NCI-H1417 (cell line): Measurements from ENCODE around the gene ANXA11.

ENCODE experiments used
- DNase-seq, 3 experiments: peaks; one replicate each; lab custom pipeline; 2025; lab: John Stamatoyannopoulos, UW

The ANXA11 gene

DNA sequence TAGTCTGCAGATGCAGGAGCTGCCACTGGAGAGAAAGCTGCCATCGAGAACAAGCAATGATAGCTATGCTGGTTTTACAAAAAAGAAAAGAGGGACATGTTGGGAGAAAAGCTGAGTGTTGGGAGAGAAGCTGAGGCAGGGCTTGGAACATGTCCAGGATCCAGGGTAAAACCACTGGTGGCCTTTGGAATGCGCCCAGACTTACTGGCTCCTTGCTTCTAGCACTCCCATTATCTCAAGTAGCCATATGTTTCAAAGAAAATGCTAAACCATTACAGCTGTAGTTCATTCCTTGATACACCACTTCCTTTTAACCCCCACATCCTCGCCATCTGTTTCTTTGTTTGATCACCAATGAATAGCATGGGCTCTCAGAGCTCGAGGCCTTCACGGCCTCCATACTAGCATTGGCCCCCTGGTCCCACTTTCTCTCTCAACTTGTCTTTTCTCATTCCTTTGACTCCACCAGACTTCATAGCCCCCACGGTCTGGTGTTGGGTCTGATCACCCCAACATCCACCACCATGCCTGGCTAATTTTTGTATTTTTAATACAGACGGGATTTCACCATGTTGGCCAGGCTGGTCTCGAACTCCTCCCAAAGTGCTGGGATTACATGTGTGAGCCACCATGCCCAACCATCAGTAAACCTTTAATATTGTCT lies 96.6 kb downstream of the ANXA11 start:
- no peak for DNase-seq

DNA sequence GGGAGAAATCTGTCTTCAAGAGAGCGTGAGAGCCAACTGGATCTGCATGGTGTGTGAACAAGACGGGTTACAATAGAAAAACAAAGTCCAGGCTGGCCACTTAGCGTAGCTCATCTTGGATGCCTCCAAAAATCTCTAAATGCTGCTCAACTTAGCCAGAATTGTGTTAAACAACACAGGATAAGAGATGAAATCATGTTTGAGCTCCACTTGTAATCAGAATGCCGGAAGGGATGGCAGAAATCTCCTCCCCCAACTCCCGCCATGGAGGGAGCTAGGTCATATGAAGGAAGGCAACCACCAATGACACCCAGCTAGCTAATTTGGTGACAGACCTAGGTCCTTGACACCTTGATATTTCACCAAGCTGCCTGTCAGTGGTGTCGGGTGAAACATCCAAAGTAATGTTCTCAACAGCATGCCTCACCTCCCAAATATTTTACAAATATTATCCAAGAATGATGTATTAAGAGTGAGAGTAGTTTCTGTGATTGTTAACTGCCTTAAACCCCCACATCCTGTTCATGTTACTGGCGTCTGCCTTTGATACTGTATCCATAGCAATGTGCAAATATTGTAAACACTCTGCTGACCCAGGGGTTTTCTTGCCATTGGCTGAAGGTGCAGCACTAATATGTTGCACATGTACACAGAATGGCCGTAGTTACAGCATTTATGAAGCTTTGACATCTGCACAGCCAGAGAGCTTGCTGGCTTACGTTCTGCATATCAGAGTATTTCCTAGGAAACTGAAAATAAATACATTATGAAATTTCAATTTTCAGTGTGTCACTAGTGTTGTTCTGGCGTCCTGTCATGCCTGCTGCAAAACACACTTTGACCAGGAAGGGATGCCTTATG lies 101.0 kb downstream of the ANXA11 start:
- peak in 1 of 3 experiments; percentile 49 for DNase-seq
